Activated T-cell treated with anti-CD3 and anti-CD28 coated beads, Interleukin-2, amount 50 U/mL, for 4 hours (primary cell): ENCODE data around the gene IRF1. TPM values are rescaled to one million over a fixed set of nuclear protein-coding genes. Genes with fewer than 3 reads are reported as not detected.

Experiments
- total RNA-seq, 3 donors: library from RNA; stranded (reverse); gene quantifications; one replicate each; pipeline ENCODE4 v1.2.1, GENCODE V29; 2021

Gene IRF1
- total RNA-seq, 3 donors from 2014 or later = 342 to 390 (median 377) TPM

Other genes starting within 250 kb of the IRF1 start
- gene PDLIM4, start 233.1 kb downstream of the IRF1 start, total RNA-seq = under 1 TPM; 0.32 to 0.43 (median 0.35) TPM
- gene SLC22A4, start 196.4 kb downstream of the IRF1 start, total RNA-seq = 1 to 10 TPM; 1.4 to 2.8 (median 1.8) TPM
- 1 to 10 TPM; 4.4 to 6.3 (median 5.7) TPM for gene SLC22A5, start 121.1 kb downstream of the IRF1 start, total RNA-seq
- gene IL5, start 52.7 kb upstream of the IRF1 start, total RNA-seq = 10 to 100 TPM in 2 of 3 donors, 1 to 10 TPM in 1; 3.6 to 24.1 (median 17.5) TPM
- gene RAD50, start 66.2 kb upstream of the IRF1 start, total RNA-seq = 10 to 100 TPM; 42.7 to 46.8 (median 43.6) TPM
- 10 to 100 TPM; 12.5 to 56.8 (median 26.9) TPM for gene IL13, start 167.4 kb upstream of the IRF1 start, total RNA-seq
- gene IL4, start 183.2 kb upstream of the IRF1 start, total RNA-seq = 10 to 100 TPM; 17.9 to 45.9 (median 18.5) TPM
- 10 to 100 TPM in 2 of 3 donors, 1 to 10 TPM in 1; 9.4 to 12.9 (median 10.3) TPM for gene KIF3A, start 246.8 kb upstream of the IRF1 start, total RNA-seq